GM12874 (cell line): ENCODE measurements around the gene GHRL.

Source experiments
- CTCF ChIP-seq: IDR thresholded peaks from 2 replicates; pipeline ENCODE4 v1.5.1; 2011; ENCODE audit warnings: low read depth, mild to moderate bottlenecking, control low read depth, low read length, moderate library complexity; ENCODE audit not compliant: insufficient read depth

Gene GHRL

DNA sequence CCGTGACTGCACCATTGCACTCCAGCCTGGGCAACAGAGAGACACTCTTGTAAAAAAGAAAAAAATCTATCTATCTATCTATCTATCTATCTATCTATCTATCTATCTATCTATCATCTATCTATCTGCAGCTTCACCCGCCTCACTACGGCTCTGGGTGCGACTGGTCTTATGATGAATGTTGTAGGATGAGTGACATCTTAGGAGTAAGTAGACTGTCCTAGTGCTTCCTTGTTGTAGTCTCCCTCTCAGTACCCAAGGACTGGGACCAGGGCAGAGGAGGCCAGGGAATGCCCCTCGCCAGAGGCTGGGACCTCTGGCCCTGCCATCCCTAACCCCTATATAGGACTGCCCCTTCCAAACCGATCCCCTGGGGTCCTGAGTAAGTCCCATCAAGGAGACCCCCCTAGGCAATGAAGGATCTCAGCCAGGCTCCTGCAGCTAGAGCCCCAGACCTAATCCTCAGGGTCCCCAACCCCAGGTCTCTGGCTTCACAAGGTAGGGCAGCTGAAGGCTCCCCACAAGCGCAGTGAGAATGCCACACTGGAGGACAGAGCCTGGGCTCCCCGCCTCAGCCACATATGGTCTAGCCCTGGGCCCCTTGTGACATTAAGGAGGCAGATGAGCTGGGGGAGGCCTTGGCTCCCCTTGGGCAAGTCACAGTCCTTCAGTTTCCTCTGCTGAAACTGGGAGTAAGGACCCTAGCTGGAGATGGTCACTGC is 29.0 kb upstream of the GHRL start:
- no peak for TF ChIP-seq CTCF

DNA sequence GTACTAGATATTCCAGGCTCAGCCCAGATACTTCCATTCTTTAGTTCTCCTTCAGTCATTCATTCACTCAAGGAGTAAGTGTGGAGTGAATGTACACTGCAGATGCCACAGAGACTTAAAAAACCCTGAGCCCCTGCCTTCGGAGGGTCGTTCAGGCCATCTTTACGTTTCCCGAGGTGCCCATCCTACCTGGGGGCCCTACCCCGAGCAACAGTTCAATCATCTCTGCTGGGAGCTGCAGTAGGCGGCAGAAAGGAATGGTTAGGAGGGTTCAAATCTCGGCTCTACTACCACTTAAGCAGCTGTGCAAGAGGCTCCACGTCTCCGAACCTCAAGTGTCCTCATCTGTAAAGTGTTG is 27.6 kb upstream of the GHRL start:
- no peak for TF ChIP-seq CTCF

DNA sequence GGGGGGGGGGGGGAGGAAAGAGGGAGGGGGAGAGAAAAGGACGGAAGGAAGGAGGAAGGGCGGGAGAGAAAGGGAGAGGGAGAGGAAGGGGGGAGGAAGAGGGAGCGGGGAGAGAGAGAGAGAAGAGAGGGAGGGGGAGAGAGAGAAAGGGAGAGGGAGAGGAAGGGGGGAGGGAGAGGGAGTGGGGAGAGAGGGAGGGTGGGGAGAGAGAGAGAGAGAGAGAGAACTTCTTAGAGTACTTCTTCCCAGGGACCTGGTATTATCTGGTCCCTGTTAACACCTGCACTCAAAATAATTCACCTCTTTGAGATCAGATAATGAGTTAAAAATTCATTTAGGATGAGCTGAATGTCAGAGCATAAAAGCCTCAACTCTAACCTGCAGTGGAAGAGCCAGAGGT is 27.1 kb upstream of the GHRL start:
- TF ChIP-seq CTCF: no peak

GRCh38 chr3:10319251-10319650 is 26.5 kb upstream of the GHRL start:
- no peak for TF ChIP-seq CTCF

DNA sequence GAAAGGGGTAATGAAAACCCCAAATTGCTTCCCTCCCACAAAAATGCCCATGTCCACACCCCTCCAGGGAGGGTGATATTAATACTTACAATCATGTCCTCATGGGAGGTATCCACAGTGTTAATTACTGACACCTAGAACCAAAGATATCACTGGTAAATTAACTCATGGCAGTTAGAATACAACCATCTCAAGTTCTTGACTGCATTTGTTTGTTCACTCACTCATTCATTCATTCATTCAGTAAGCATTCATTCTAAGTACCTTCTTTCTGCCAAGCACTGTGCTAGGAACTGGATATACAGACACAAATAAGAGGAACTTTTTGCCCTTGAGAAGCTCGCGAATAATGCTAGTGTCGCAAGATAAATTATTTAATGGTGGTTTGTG is 25.2 kb upstream of the GHRL start:
- no peak for TF ChIP-seq CTCF

- no peak for TF ChIP-seq CTCF
Observed at GRCh38 chr3:10317311-10317960, 24.7 kb upstream of the GHRL start.

GRCh38 chr3:10315771-10316344 is 23.1 kb upstream of the GHRL start:
- no peak for TF ChIP-seq CTCF
